ENCODE measurements around the gene RAI1.
A peak's percentile ranks its signal among the peaks of the same experiment; 100 is the strongest.

RAI1 gene

GRCh38 chr17:17819561-17819995 lies 138.3 kb downstream of the RAI1 start:
- DNase-seq = no peak

- no peak for DNase-seq
Observed at GRCh38 chr17:17820046-17820445, 138.8 kb downstream of the RAI1 start.

GRCh38 chr17:17820463-17821158 lies 139.4 kb downstream of the RAI1 start:
- DNase-seq = no peak

- no peak for DNase-seq
Observed at GRCh38 chr17:17822189-17822588, 140.9 kb downstream of the RAI1 start.

- no peak for DNase-seq
Observed at GRCh38 chr17:17822616-17823015, 141.4 kb downstream of the RAI1 start.

- DNase-seq = no peak
Observed at GRCh38 chr17:17823433-17824118, 142.3 kb downstream of the RAI1 start.

- DNase-seq = no peak
Observed at GRCh38 chr17:17824119-17824782, 143.0 kb downstream of the RAI1 start.

GRCh38 chr17:17824783-17825614 lies 143.7 kb downstream of the RAI1 start:
- DNase-seq = no peak

- DNase-seq = no peak
Observed at GRCh38 chr17:17826342-17826713, 145.1 kb downstream of the RAI1 start.

GRCh38 chr17:17826942-17827785 lies 145.9 kb downstream of the RAI1 start:
- DNase-seq = no peak

- DNase-seq = no peak
Observed at GRCh38 chr17:17827826-17828621, 146.8 kb downstream of the RAI1 start.

GRCh38 chr17:17830269-17830567 lies 149.0 kb downstream of the RAI1 start:
- no peak for DNase-seq

- no peak for DNase-seq
Observed at GRCh38 chr17:17830740-17831207, 149.5 kb downstream of the RAI1 start.

GRCh38 chr17:17831208-17832031 lies 150.2 kb downstream of the RAI1 start:
- no peak for DNase-seq

- no peak for DNase-seq
Observed at GRCh38 chr17:17832032-17832363, 150.7 kb downstream of the RAI1 start.

- no peak for DNase-seq
Observed at GRCh38 chr17:17833658-17834357, 152.6 kb downstream of the RAI1 start.

- no peak for DNase-seq
Observed at GRCh38 chr17:17834974-17835373, 153.7 kb downstream of the RAI1 start.

GRCh38 chr17:17835415-17836249 lies 154.4 kb downstream of the RAI1 start:
- DNase-seq = no peak

- DNase-seq = peak; percentile 45
Observed at GRCh38 chr17:17836250-17836817, 155.1 kb downstream of the RAI1 start.

All from NCI-H187 treated with DMSO at 0.1 percent for 48 hours (cell line).